GM12878 (cell line): ENCODE measurements around the gene HCN1. TPM values are rescaled to one million over a fixed set of nuclear protein-coding genes. Genes with fewer than 3 reads are reported as not detected.
"Not testable (repeated sequence)": the region's sequence is repeated elsewhere in the genome, so short reads cannot be mapped to it uniquely, and the experiment has no call there.

ENCODE experiments used
- ATAC-seq: fragments of 200-7000 bp; cut with Tn5 transposase; 3 replicates; pipeline ENCODE4 v1.9.1; 2020; ENCODE audit warnings: mild to moderate bottlenecking, moderate library complexity
- BruUV-seq: library from RNA; stranded (reverse); fragments of 400-500 nt; replicated peaks from 2 replicates; lab custom pipeline; 2021; lab: Mats Ljungman, UMichigan
- CTCF ChIA-PET: fragments of 300-600 bp; sonication (Branson Sonifier 250); formaldehyde crosslinking; extraction: SDS; loops from one replicate; lab custom pipeline; 2021; ENCODE audit warnings: inconsistent platforms; lab: Yijun Ruan, JAX
- POLR2A ChIA-PET: fragments of 350-600 bp; formaldehyde crosslinking; extraction: SDS; loops from one replicate; lab custom pipeline; 2021; ENCODE audit warnings: inconsistent platforms; lab: Charles Lee
- RAD21 ChIA-PET: fragments of 300-600 bp; sonication (Branson Sonifier 250); formaldehyde crosslinking; loops from one replicate; lab custom pipeline; 2023; ENCODE audit warnings: antibody characterized with exemption; ENCODE audit not compliant: unreplicated experiment; lab: Charles Lee
- SMC1A ChIA-PET: fragments of 300-600 bp; sonication (Branson Sonifier 250); formaldehyde crosslinking; loops from one replicate; lab custom pipeline; 2023; ENCODE audit not compliant: unreplicated experiment, uncharacterized antibody; lab: Charles Lee
- DNase-seq: peaks from one replicate; pipeline ENCODE4 v3.0.0-alpha.2; 2011; ENCODE audit warnings: low read depth, low spot score
- FAIRE-seq: peaks from 3 replicates; lab custom pipeline; 2011; peaks lifted over from hg19 to GRCh38; lab: Jason Lieb, UNC
- H2AFZ ChIP-seq: 2 replicates; pipeline ENCODE4 v1.6.0; 2011; ENCODE audit warnings: low read depth, low read length, control low read depth; ENCODE audit not compliant: control insufficient read depth
- H3K27ac ChIP-seq: 2 replicates; pipeline ENCODE4 v1.5.1; 2011; ENCODE audit warnings: control low read depth; ENCODE audit not compliant: control insufficient read depth, insufficient read depth
- H3K27me3 ChIP-seq, 2 experiments: replicated peaks in 1 of 2; 2 replicates each; pipeline versions ENCODE4 v1.6.0 to v1.6.1; 2011; ENCODE audit warnings: low read length in 1 of 2; ENCODE audit not compliant: control insufficient read depth in 2 of 2, insufficient read depth in 2 of 2
- H3K36me3 ChIP-seq, 2 experiments: 2 replicates each; pipeline ENCODE4 v1.5.1; 2011; ENCODE audit warnings: low read length in 1 of 2; ENCODE audit not compliant: control insufficient read depth in 2 of 2, insufficient read depth in 2 of 2
- H3K4me1 ChIP-seq: 2 replicates; pipeline ENCODE4 v1.6.1; 2011; ENCODE audit warnings: mild to moderate bottlenecking, low read length, moderate library complexity, mixed read lengths; ENCODE audit not compliant: control insufficient read depth, insufficient read depth
- H3K4me2 ChIP-seq: 2 replicates; pipeline ENCODE4 v1.6.0; 2011; ENCODE audit warnings: control low read depth; ENCODE audit not compliant: control insufficient read depth, insufficient read depth
- H3K4me3 ChIP-seq: fragments of 200-600 bp; sonication (generic); 2 replicates; pipeline ENCODE4 v1.5.1; 2016
- H3K79me2 ChIP-seq: 2 replicates; pipeline ENCODE4 v1.6.0; 2011; ENCODE audit warnings: low read length; ENCODE audit not compliant: control insufficient read depth, insufficient read depth
- H3K9ac ChIP-seq: 2 replicates; pipeline ENCODE4 v1.8.0; 2011; ENCODE audit warnings: low read length, control low read depth, mixed read lengths; ENCODE audit not compliant: control insufficient read depth, insufficient read depth
- H3K9me3 ChIP-seq: replicated peaks from 3 replicates; pipeline ENCODE4 v1.5.1; 2011; ENCODE audit warnings: mild to moderate bottlenecking, low read length; ENCODE audit not compliant: control insufficient read depth, insufficient read depth
- H4K20me1 ChIP-seq: 2 replicates; pipeline ENCODE4 v1.6.0; 2011; ENCODE audit not compliant: control insufficient read depth, insufficient read depth
- CREB1 ChIP-seq: IDR thresholded peaks from 2 replicates; pipeline ENCODE4 v1.6.1; 2012; ENCODE audit warnings: low read depth, mild to moderate bottlenecking, inconsistent platforms
- CREM ChIP-seq: IDR thresholded peaks from 2 replicates; pipeline ENCODE4 v1.6.1; 2014; ENCODE audit warnings: antibody characterized with exemption, low read depth
- DPF2 ChIP-seq: fragments of 450-650 bp; IDR thresholded peaks from 2 replicates; pipeline ENCODE4 v1.6.1; 2017; ENCODE audit warnings: mild to moderate bottlenecking
- E2F4 ChIP-seq: IDR thresholded peaks from 2 replicates; pipeline ENCODE4 v1.6.1; 2012; ENCODE audit warnings: low read depth, low read length, improper control_type of control experiment
- EP300 ChIP-seq, 2 experiments: fragments of 150-350 bp in 1 of 2; IDR thresholded peaks; 2 replicates each; pipeline ENCODE4 v1.6.1; 2011 to 2012; ENCODE audit warnings: low read depth in 2 of 2, low read length in 2 of 2, borderline replicate concordance in 1 of 2, improper control_type of control experiment in 1 of 2, inconsistent platforms in 1 of 2; ENCODE audit not compliant: control insufficient read depth in 1 of 2
- EZH2 ChIP-seq: IDR thresholded peaks from 2 replicates; pipeline ENCODE4 v1.6.1; 2012; ENCODE audit warnings: low read depth, mild to moderate bottlenecking, control low read depth, inconsistent platforms, low read length, borderline replicate concordance; ENCODE audit not compliant: control insufficient read depth
- GABPA ChIP-seq: IDR thresholded peaks from 2 replicates; pipeline ENCODE4 v1.6.1; 2014; ENCODE audit warnings: antibody characterized with exemption, low read depth, mild to moderate bottlenecking, inconsistent platforms
- GATAD2B ChIP-seq: fragments of 450-650 bp; conservative IDR thresholded peaks from 2 replicates; pipeline ENCODE4 v1.6.1; 2017; ENCODE audit warnings: low read depth, mild to moderate bottlenecking, moderate library complexity
- HDAC2 ChIP-seq: fragments of 200-600 bp; sonication (generic); IDR thresholded peaks from 2 replicates; pipeline ENCODE4 v1.6.1; 2017
- HDGF ChIP-seq: fragments of 450-650 bp; IDR thresholded peaks from 2 replicates; pipeline ENCODE4 v1.6.1; 2016; ENCODE audit warnings: antibody characterized with exemption
- NR2C2 ChIP-seq: IDR thresholded peaks from 2 replicates; pipeline ENCODE4 v1.6.1; 2011; ENCODE audit warnings: borderline replicate concordance, low read depth; ENCODE audit not compliant: control insufficient read depth, insufficient read length
- NR2F1 ChIP-seq: fragments of 450-650 bp; conservative IDR thresholded peaks from 2 replicates; pipeline ENCODE4 v1.6.1; 2017; ENCODE audit warnings: mild to moderate bottlenecking
- POLR2AphosphoS2 ChIP-seq: IDR thresholded peaks from 2 replicates; pipeline ENCODE4 v1.6.1; 2011; ENCODE audit warnings: low read depth, mild to moderate bottlenecking, low read length, improper control_type of control experiment, moderate library complexity
- RAD51 ChIP-seq: fragments of 450-650 bp; IDR thresholded peaks from 2 replicates; pipeline ENCODE4 v1.6.1; 2016; ENCODE audit warnings: moderate library complexity, mild to moderate bottlenecking, inconsistent platforms
- RUNX3 ChIP-seq: IDR thresholded peaks from 2 replicates; pipeline ENCODE4 v1.6.1; 2012; ENCODE audit warnings: low read length, inconsistent platforms
- SMAD1 ChIP-seq: fragments of 450-650 bp; IDR thresholded peaks from 2 replicates; pipeline ENCODE4 v1.6.1; 2018; ENCODE audit warnings: mild to moderate bottlenecking, low read depth; ENCODE audit not compliant: partially characterized antibody
- SMARCA5 ChIP-seq: fragments of 450-650 bp; IDR thresholded peaks from 2 replicates; pipeline ENCODE4 v1.6.1; 2017; ENCODE audit warnings: mild to moderate bottlenecking
- SRF ChIP-seq, 2 experiments: IDR thresholded peaks; 2 replicates each; pipeline ENCODE4 v1.6.1; 2011; ENCODE audit warnings: low read depth in 2 of 2, low read length in 2 of 2, mild to moderate bottlenecking in 1 of 2, moderate library complexity in 1 of 2
- ZNF384 ChIP-seq: IDR thresholded peaks from 2 replicates; pipeline ENCODE4 v1.6.1; 2012; ENCODE audit warnings: low read depth, mild to moderate bottlenecking, low read length, improper control_type of control experiment, borderline replicate concordance
- WGBS: methylation state at CpG from one replicate; pipeline ENCODE4 v1.1.6; 2016; ENCODE audit warnings: low lambda C conversion rate; ENCODE audit not compliant: insufficient replicate concordance, insufficient coverage; ENCODE audit errors: missing lambda C conversion rate; 5-methylcytosine and 5-hydroxymethylcytosine counted together
- in situ Hi-C: fragments of 300-500 bp; cut with MboI; formaldehyde crosslinking; loops from 9 replicates; pipeline ENCODE4 v1.14.3; 2018; ENCODE audit warnings: mixed read lengths
- intact Hi-C: fragments of 100-400 bp; cut with micrococcal nuclease; formaldehyde crosslinking; loops from one replicate; pipeline ENCODE4 v1.14.2; 2022; ENCODE audit not compliant: unreplicated experiment
- polyA plus RNA-seq, 11 experiments: library from polyadenylated mRNA; depleted of rRNA in 4 of 11; unstranded in 6 of 11; stranded (reverse) in 5 of 11; fragments of >200 nt; fragmentation: Nextera tagmentation in 4 of 11; fragmentation: Illumina TruSeq in 1 of 11; extraction: Ambion mirVana in 4 of 11; extraction: Trizol in 1 of 11; gene quantifications; 1 replicate in 1 of 11; 2 replicates in 10 of 11; pipeline versions ENCODE4 v1.2.1 to v1.2.3, GENCODE V29; 2011 to 2016; ENCODE audit warnings: inconsistent platforms in 2 of 11, missing spikeins in 2 of 11, low read depth in 1 of 11
- total RNA-seq, 4 experiments: library from RNA; depleted of rRNA in 3 of 4; stranded (reverse); fragments of >200 nt in 3 of 4; fragmentation: Illumina TruSeq in 1 of 4; extraction: Trizol in 1 of 4; gene quantifications; 2 replicates each; pipeline versions ENCODE4 v1.2.1 to v1.2.3, GENCODE V29; 2013 to 2021
- TF ChIP-seq, protein P1 (sequence below): IDR thresholded peaks from 2 replicates; pipeline ENCODE4 v1.6.1; 2011; ENCODE audit warnings: borderline replicate concordance, low read depth, mild to moderate bottlenecking, moderate library complexity, low read length; ENCODE audit not compliant: insufficient read depth, poor library complexity, severe bottlenecking

HCN1 gene
- total and polyA plus RNA-seq, 10 of the 15 experiments (the other 5 are each of a cell fraction or from before 2014, with no cell fraction given): not detected

DNA sequence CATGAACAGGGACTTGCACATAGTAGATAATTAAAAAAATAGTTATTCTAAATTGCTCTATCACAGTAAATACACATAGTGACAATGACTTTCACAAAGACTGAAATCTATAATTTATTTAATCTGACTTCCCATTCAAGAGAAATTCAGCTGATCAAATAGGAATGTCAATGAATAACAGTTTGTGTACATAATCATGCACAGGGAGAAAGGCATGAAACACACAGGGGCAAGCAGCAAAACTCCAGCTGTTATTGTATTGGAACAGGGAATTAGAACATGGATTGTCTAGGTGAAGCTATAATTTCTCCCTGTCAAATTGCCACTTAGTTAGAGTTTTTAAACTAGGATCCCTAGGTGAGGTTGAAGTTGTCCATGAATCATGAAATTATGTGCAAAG is 99.9 kb downstream of the HCN1 start:
- BruUV-seq: no TSS peak
- RAD21 ChIA-PET: no interaction called here
- SMC1A ChIA-PET: no interaction called here
- no peaks in the 10 kb centered on the region for H3K79me2 ChIP-seq
- intact Hi-C loops: no loop called here
- POLR2A ChIA-PET: no interaction called here
- H3K9ac ChIP-seq: no peak overlapping the region
- no peaks in the 10 kb centered on the region for H3K9me3 ChIP-seq
- no peak for ATAC-seq
- H3K4me1 ChIP-seq: no peaks in the 10 kb centered on the region
- TF ChIP-seq NR2F1 (no peak), SMARCA5 (no peak), HDGF (no peak), EZH2 (no peak), RUNX3 (no peak), CREM (no peak), GABPA (no peak), SRF (IDR thresholded peaks at IDR 0.05; ENCODE audit: low read depth in 2 of 2, low read length in 2 of 2) (no peak), EP300 (IDR thresholded peaks at IDR 0.05; ENCODE audit: borderline replicate concordance in 1 of 2, control insufficient read depth in 1 of 2, low read depth in 2 of 2, low read length in 2 of 2) (no peak), CREB1 (no peak), ZNF384 (no peak), POLR2AphosphoS2 (no peak), RAD51 (no peak), NR2C2 (no peak), SMAD1 (no peak), DPF2 (no peak), E2F4 (no peak), GATAD2B (no peak), HDAC2 (no peak)
- TF ChIP-seq, protein P1, sequence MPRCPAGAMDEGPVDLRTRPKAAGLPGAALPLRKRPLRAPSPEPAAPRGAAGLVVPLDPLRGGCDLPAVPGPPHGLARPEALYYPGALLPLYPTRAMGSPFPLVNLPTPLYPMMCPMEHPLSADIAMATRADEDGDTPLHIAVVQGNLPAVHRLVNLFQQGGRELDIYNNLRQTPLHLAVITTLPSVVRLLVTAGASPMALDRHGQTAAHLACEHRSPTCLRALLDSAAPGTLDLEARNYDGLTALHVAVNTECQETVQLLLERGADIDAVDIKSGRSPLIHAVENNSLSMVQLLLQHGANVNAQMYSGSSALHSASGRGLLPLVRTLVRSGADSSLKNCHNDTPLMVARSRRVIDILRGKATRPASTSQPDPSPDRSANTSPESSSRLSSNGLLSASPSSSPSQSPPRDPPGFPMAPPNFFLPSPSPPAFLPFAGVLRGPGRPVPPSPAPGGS: no peak
- H3K4me3 ChIP-seq: no peak overlapping the region
- no peak overlapping the region for H3K4me2 ChIP-seq
- CTCF ChIA-PET: interaction anchor here (1.1 kb wide), 1 partner anchor 210 kb away, joined by 3 read pairs; no protein-coding TSS in a partner anchor
- H3K27ac ChIP-seq: no peak overlapping the region
- H3K27me3 ChIP-seq: no peaks in the 10 kb centered on the region
- no peak overlapping the region for H2AFZ ChIP-seq
- in situ Hi-C loops: no loop called here
- FAIRE-seq: no peak
- no peak for DNase-seq
- H4K20me1 ChIP-seq: no peaks in the 10 kb centered on the region
- no peaks in the 10 kb centered on the region for H3K36me3 ChIP-seq

DNA sequence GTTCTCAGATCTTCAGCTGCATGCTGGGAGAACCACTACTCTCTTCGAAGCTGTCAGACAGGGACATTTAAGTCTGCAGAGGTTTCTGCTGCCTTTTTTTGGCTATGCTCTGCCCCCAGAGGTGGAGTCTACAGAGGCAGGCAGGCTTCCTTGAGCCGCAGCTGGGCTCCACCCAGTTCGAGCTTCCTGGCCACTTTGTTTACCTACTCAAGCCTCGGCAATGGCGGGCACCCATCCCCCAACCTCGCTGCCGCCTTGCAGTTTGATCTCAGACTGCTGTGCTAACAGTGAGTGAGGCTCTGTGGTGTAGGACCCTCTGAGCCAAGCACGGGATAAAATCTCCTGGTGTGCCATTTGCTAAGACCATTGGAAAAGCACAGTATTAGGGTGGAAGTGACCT is 110.2 kb downstream of the HCN1 start:
- H3K79me2 ChIP-seq, intact Hi-C loops, H4K20me1 ChIP-seq, BruUV-seq, H3K4me2 ChIP-seq, H3K4me3 ChIP-seq, FAIRE-seq, SMC1A ChIA-PET, H3K36me3 ChIP-seq, DNase-seq, POLR2A ChIA-PET, CTCF ChIA-PET, H3K27ac ChIP-seq, in situ Hi-C loops, RAD21 ChIA-PET, H2AFZ ChIP-seq, H3K27me3 ChIP-seq, H3K9me3 ChIP-seq, H3K9ac ChIP-seq, ATAC-seq, H3K4me1 ChIP-seq: not testable (repeated sequence)
- WGBS: 43% methylated on average over 8 of the region's 8 CpGs
